ENCODE measurements around the gene CDC42SE1.

Gene CDC42SE1

GRCh38 chr1:151002051-151002450, 57.4 kb downstream of the CDC42SE1 start:
- DNase-seq (ENCODE audit: extremely low read depth, low read depth) = no peak
- TF ChIP-seq CTCF (IDR thresholded peaks at IDR 0.05; ENCODE audit: low read depth, low read length) = no peak

GRCh38 chr1:151001602-151002001, 57.8 kb downstream of the CDC42SE1 start:
- no peak for DNase-seq (ENCODE audit: extremely low read depth, low read depth)
- no peak for TF ChIP-seq CTCF (IDR thresholded peaks at IDR 0.05; ENCODE audit: low read depth, low read length)
